Amygdala (tissue), 56 donors: ENCODE results near the gene GPD1L.
"Not testable (repeated sequence)": the region's sequence is repeated elsewhere in the genome, so short reads cannot be mapped to it uniquely, and the experiment has no call there.

ENCODE experiments used
- DNase-seq, 56 donors: peaks; one replicate each; lab custom pipeline; 2025; lab: John Stamatoyannopoulos, UW

The GPD1L gene

GRCh38 chr3:32105291-32106131, 909 bp upstream of the GPD1L start:
- no peak for DNase-seq

- DNase-seq, result peak in 15 of 56 donors; percentile 7 to 52 (median 31)
These were observed 526 bp downstream of the GPD1L start for GRCh38 chr3:32106929-32107362.

GRCh38 chr3:32108224-32108623, 1.8 kb downstream of the GPD1L start:
- not testable (repeated sequence) for DNase-seq

GRCh38 chr3:32109256-32109655, 2.8 kb downstream of the GPD1L start:
- DNase-seq, result peak in 55 of 56 donors; percentile 8 to 89 (median 68)

- DNase-seq, result no peak
These were observed 3.9 kb downstream of the GPD1L start for GRCh38 chr3:32110233-32110760.

- DNase-seq, result no peak
These were observed 5.1 kb downstream of the GPD1L start for GRCh38 chr3:32111560-32111959.

GRCh38 chr3:32113566-32113965, 7.1 kb downstream of the GPD1L start:
- DNase-seq, result no peak

GRCh38 chr3:32113981-32114545, 7.6 kb downstream of the GPD1L start:
- DNase-seq, result no peak

GRCh38 chr3:32114546-32115386, 8.3 kb downstream of the GPD1L start:
- DNase-seq, result not testable (repeated sequence)

- DNase-seq, result no peak
These were observed 10.9 kb downstream of the GPD1L start for GRCh38 chr3:32117320-32117719.

GRCh38 chr3:32118215-32118614, 11.8 kb downstream of the GPD1L start:
- DNase-seq, result no peak

- DNase-seq, result no peak
These were observed 14.1 kb downstream of the GPD1L start for GRCh38 chr3:32120471-32120870.

GRCh38 chr3:32121137-32121536, 14.7 kb downstream of the GPD1L start:
- DNase-seq, result no peak

- no peak for DNase-seq
These were observed 17.2 kb downstream of the GPD1L start for GRCh38 chr3:32123620-32124019.

GRCh38 chr3:32125012-32125411, 18.6 kb downstream of the GPD1L start:
- DNase-seq, result peak in 7 of 56 donors; percentile 4 to 59 (median 20)

GRCh38 chr3:32126305-32127015, 20.0 kb downstream of the GPD1L start:
- no peak for DNase-seq

GRCh38 chr3:32127219-32127826, 20.9 kb downstream of the GPD1L start:
- no peak for DNase-seq

GRCh38 chr3:32128936-32129335, 22.5 kb downstream of the GPD1L start:
- DNase-seq, result no peak

GRCh38 chr3:32129832-32130231, 23.4 kb downstream of the GPD1L start:
- DNase-seq, result no peak

GRCh38 chr3:32132121-32132520, 25.7 kb downstream of the GPD1L start:
- no peak for DNase-seq
